DND-41 (cell line): ENCODE measurements around the gene TTYH3.

Experiments
- CTCF ChIP-seq: IDR thresholded peaks from 2 replicates; pipeline ENCODE4 v1.5.1; 2012; ENCODE audit warnings: borderline replicate concordance, low read length, moderate library complexity, mild to moderate bottlenecking; ENCODE audit not compliant: poor library complexity, severe bottlenecking; ENCODE audit errors: extremely low read depth
- EZH2 ChIP-seq: IDR thresholded peaks from 3 replicates; pipeline ENCODE4 v1.6.1; 2012; ENCODE audit warnings: borderline replicate concordance, low read depth, mild to moderate bottlenecking, moderate library complexity, low read length, inconsistent platforms; ENCODE audit not compliant: severe bottlenecking

GRCh38 chr7:2646680-2647571 lies 15.1 kb downstream of the TTYH3 start:
- no peak for TF ChIP-seq CTCF
- TF ChIP-seq EZH2, result no peak
